DMS 273 treated with DMSO at 0.1 percent for 48 hours (cell line): ENCODE measurements around the gene KCNMA1.
"Not testable (repeated sequence)": the region's sequence is repeated elsewhere in the genome, so short reads cannot be mapped to it uniquely, and the experiment has no call there.

Experiments used
- DNase-seq: peaks from one replicate; lab custom pipeline; 2025; lab: John Stamatoyannopoulos, UW

KCNMA1 gene

GRCh38 chr10:77415313-77415960 lies 222.2 kb downstream of the KCNMA1 start:
- DNase-seq = no peak

- DNase-seq = no peak
Observed at GRCh38 chr10:77413231-77413630, 224.4 kb downstream of the KCNMA1 start.

DNA sequence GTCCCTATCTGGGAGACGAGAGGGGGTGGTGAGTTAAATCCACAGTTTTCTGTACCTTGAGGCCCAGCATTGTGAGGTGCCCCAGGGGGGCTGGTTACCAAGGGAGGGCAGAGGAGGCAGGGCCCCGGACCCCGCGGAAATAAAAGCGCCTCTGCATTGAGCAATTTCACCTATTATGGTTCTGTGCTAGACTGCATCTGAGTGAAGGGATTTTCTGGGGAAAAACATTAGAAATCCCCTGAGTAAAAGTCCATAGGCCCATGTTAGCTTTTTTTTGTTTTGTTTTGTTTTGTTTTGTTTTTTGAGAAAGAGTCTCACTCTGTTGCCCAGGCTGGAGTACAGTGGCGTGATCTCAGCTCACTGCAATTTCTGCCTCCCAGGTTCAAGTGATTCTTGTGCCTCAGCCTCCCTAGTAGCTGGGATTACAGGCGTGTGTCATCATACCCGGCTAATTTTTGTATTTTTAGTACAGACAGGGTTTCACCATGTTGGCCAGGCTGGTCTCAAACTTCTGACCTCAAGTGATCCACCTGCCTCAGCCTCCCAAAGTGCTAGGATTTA lies 225.0 kb downstream of the KCNMA1 start:
- DNase-seq = not testable (repeated sequence)

GRCh38 chr10:77411805-77412204 lies 225.8 kb downstream of the KCNMA1 start:
- DNase-seq = no peak

DNA sequence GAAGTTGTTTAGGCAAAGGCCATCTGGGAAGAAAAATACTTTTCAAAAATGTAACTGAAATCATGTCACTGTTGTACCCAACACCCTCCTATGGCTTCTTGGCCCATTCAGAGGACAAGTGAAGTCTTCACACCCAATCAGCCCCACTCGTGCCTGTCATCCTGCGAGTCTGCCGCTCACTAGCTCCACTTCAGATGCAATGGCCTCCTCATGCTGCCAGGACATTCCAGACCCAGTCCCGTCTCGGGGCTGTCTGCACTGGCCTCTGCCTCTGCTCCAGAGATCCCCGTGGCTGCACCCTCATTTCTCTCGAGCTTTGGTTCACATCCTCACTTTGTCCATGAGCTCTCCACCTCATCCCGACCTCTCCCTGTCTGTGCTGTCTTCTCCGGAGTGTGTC lies 227.1 kb downstream of the KCNMA1 start:
- no peak for DNase-seq

- peak; percentile 21 for DNase-seq
Observed at GRCh38 chr10:77409697-77410471, 227.7 kb downstream of the KCNMA1 start.

DNA sequence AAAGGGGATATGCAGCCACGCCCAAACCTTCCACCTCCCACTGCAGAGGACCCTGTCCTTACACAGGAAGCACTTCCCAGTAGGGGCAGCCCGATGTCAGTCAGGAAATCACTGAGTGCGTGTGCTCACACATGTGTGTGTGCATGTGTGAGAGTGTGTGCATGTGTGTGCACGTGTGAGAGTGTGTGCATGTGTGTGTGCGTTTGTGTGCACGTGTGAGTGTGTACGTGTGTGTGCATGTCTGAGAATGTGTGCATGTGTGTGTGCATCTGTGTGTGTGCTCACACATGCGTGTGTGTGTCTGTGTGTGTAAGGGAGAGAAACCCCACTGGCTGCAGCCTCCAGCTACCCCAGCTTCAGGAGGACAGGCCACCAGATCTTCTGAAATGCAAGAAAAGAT lies 229.3 kb downstream of the KCNMA1 start:
- DNase-seq = no peak

DNA sequence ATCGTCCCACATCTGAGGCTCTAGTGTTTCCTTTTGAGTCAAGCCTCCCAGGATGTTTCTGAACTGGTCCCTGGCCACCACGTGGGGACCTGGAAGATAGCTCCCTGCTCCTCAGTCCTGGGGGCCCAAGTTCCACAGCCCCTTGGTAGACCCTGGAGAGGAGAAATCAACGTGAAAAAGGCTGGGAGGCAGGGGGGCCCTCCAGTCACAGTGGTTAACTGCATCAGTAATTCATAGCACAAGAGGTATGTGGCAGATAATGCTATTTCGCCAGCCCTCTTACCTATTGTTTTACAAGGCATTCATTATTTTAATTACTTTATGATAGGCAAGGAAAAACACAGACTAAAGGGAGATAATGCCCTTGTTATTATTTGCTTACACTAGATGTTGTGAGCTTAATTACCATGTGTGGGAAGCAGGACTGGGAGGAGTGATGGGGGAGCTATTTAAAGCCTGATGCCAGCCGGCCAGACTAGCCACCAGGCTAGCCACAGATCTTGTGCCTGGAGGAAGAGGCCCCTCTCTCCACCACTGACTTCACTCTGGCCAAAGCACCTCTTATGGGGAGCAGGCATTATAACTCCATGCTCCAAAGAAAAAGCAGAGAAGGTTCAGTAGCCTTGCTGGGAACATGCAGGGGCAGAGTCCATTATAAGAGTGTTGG lies 230.7 kb downstream of the KCNMA1 start:
- DNase-seq = no peak

DNA sequence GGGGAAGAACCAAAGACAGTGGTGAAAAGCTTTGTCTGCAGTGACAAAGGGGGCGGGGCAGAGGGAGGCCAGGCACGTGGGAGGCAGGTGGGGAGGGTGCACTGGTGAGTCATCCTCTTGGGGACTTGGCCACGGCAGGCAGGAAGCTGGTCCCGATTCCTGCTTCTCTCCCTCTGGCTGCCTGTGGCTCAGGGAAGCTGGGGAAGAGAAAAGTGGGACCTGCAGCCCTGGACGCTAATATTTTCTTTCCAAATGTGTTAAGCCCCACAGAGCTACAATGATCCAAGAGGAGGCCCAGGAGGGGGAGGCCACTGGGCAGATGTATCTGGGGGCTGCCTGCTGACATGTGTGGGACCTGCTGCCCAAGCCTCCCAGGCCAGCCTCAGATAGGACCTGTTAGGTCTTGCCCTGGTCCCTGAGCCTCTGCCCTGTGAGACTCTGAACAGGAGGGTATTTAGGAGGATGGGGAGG lies 231.8 kb downstream of the KCNMA1 start:
- no peak for DNase-seq

- no peak for DNase-seq
Observed at GRCh38 chr10:77404810-77405209, 232.8 kb downstream of the KCNMA1 start.

GRCh38 chr10:77403761-77404160 lies 233.8 kb downstream of the KCNMA1 start:
- no peak for DNase-seq

DNA sequence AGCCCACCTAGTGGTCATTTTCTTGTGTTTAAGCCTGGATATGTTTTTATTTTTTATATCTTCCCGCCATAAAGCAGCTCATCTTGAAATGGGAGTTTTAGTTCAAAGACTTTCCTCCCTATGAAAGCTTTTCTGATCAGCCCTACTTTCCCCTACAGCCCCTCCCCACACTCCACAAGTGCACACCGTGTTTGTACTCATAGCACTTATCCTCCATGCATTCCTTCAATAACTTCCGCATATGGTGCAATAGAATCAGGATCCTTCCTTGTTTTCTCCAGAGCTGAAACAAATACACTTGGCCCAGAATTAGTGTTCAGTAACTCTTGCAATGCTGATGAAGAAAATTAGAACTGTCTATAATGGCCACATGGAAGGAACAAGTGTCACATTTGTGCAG lies 235.9 kb downstream of the KCNMA1 start:
- no peak for DNase-seq

DNA sequence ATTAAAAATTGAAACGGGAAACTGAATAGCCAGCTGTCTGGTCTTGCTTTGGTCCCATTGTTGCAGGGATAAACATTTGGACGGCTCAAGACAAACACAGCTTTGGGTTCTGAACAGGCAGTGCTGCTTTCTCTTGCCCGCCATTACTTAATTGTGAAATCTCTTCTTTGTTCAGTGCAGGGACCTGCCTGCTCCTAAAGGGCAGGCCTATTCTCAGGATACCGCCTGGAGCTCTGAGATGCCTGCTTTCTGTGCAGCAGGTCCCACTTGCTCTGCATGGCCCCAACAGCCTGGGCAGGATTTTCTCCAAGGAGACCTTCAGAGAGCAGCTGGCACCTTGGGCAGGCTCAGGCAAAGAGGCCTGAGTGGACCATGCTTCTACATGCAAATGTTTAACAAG lies 237.6 kb downstream of the KCNMA1 start:
- DNase-seq = no peak

- no peak for DNase-seq
Observed at GRCh38 chr10:77398986-77399755, 238.4 kb downstream of the KCNMA1 start.

DNA sequence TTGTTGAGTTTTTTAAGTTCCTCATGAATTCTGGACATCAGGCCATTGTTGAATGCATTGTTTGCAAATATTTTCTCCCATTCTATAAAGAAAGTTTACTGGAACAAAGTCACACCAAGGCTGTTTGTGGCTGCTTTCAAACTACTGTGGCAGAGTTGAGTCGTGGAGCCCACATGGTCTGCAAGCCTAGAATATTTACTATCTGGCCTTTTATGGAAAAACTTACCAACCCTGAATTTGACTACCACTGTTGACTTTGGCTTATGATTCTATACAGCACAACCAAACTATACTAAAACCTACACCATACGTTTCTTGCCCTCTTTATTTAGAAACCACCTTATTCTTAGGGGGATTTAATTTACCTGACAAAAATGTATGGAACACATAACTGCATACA lies 239.1 kb downstream of the KCNMA1 start:
- no peak for DNase-seq

DNA sequence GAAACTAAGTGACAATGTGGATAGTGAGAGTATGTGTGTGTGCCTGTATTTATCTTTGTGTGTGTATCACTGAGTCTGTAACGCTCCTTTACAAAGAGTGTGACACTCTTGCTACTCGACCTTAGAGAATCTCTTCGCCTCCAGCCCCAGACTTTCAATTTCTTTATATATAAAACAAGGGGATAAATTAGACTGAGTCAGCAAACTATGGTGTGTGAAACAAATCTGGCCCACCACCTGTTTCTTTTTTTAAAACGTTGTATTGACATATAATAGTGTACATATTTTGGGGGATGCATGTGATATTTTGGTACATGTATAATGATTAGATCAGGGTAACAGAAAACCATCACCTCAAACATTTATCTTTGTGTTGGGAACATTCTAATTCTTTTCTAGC lies 240.5 kb downstream of the KCNMA1 start:
- no peak for DNase-seq

DNA sequence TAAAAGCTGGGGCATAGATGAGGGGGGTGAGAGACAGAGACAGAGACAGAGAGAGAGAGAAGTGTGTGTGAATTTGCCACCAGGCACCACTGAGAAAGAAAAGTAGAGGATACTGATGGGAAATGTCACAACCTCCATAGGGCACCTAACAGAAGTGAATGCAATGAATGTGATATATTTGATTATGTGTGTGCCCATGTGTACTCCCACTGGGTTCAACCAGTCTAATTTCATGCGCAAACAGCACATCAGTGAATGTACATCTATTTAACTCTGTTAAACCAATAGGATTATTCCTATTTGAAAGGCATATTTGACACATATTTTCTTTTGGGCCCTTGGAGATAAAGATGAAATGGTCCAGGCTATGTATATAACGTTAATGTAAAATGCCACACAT lies 241.3 kb downstream of the KCNMA1 start:
- DNase-seq = no peak

GRCh38 chr10:77393821-77394501 lies 243.6 kb downstream of the KCNMA1 start:
- DNase-seq = no peak

DNA sequence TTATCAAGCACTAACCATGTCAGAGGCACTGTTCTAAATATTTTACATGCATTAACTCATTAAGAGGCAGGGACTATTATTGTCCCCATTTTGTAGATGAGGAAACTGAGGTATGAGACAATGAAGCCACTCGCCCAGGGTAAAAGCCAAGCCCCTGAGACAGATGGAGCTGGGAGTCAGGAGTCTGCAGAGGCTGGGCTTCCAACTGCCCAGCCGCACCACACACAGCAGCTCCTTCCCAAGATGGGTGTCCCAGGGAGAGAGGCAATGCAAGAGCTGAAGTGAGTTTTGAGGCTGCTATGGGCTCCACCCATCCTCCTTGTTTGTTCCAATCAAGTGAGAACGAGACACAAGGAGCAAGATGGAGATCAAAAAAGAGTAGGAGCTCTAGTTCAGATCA lies 244.2 kb downstream of the KCNMA1 start:
- no peak for DNase-seq

- no peak for DNase-seq
Observed at GRCh38 chr10:77392851-77393250, 244.8 kb downstream of the KCNMA1 start.

- DNase-seq = no peak
Observed at GRCh38 chr10:77392236-77392721, 245.3 kb downstream of the KCNMA1 start.
